DMS79 (cell line): ENCODE results near the gene RALA.
"Not testable (repeated sequence)": the region's sequence is repeated elsewhere in the genome, so short reads cannot be mapped to it uniquely, and the experiment has no call there.

Experiments used
- DNase-seq: peaks from one replicate; lab custom pipeline; 2025; lab: John Stamatoyannopoulos, UW

The RALA gene

DNA sequence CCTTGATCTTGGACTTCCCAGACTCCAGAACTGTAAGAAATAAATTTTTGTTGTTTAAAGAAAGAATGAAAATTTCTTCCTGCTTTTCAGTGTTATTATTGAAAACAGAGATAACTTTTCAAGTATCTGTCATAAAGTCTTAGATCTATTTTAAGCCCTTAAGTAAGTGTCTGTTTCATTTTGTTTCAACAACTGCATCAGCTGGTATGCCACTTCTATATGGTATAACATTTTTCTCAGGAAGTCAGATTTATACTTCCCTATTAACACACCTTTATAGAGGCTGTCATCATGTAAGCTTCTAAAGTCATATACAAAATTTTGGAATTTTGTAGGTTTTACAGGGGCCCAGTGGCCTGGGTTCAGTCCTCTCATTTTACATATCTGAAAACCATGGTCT is 24.4 kb downstream of the RALA start:
- no peak for DNase-seq

DNA sequence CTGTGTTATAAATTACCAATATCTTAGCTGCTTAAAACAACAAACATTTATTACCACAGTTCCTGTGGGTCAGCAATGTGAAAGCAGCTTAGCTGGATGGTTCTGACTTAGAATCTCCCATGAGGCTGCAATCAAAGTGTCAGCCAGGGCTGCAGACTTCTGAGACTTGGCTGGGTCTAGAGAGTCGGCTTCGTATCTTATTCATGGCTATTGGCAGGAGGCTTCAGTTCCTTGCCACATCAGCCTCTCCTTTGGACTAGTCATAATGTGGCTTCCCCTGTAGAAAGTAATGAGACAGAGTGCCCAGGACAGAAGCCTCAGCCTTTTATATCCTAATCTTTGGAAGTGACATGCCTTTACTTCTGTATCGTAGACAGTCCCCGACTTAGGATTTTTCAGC is 27.3 kb downstream of the RALA start:
- DNase-seq: no peak

DNA sequence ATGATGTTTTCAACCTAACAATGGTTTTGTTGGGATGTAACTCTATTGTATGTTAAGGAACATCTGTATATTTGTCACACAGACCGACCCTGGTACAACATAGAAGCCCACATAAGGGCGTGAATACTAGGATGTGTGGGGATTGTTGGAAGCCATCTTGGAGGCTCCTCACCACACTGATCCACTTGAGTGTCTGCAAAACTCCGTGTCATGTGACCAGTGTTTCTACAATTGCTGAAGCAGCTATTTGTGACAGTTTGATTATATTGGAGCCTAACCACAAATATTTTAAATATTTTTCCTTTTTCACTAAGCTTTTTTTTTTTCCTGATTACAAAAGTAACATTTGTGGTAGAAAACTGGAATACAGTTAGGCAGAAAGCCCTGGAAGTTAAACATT is 27.9 kb downstream of the RALA start:
- no peak for DNase-seq

DNA sequence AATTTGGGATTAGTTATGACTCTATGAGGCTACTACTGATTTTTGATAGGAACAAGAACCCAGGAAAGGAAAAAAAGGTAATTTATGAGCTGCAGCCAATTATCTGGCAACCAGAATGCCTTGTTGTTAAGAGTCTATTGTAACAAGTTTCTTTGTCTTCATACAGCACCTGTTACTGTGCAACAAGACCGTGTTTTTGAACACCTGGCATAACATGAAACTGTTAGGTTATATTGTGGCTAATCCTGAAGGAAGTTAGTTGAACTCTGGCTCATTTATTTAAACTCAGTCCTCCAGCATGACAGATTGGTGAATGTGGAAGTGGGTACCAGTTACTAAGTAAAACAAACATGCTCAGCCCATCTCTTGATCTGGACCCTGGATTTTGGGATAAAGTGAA is 33.0 kb downstream of the RALA start:
- DNase-seq: no peak

DNA sequence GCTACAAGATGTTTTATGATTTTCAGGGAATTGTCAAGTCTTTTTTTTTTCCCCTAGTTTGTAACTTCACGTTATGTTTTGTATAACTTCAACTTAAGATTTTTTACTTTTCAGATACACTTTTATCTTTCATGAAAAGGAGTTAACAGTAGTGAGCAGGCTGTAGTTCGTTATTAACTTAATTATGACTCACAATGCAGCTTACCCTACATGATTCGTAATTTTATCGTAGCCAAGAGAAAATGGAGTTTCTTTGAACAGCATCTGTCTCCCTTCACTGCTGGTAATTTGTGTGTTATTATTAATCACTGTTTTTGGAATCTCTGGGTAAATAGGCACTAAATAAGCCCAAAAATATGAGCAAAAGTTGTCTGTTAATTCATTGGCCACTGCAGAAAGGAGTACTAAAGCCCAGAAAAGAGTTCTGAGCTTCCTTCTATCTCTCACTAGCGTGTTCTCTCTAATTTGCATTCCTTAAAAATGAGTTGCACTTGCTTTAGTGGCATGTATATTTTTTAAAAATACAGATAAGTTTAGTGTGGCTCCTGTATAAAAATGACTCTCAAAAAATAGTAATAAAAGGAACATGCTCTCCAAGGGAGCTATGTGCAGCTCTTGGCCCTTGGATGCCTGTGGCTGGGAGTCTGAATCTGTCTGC is 36.1 kb downstream of the RALA start:
- no peak for DNase-seq

DNA sequence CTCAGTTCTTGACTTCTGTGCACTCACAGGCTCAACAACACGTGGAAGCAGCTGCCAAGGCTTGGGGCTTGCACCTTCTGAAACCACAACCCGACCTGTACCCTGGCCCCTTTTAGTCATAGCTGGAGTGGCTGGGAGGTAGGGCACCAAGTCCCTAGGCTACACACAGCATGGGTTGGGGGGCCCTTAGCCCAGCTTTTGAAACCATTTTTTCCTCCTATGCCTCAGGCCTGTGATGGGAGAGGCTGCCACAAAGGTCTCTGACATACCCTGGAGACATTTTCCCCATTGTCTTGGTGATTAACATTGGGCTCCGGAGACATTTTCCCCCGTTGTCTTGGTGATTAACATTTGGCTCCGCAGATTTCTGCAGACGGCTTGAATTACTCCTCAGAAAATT is 38.6 kb downstream of the RALA start:
- DNase-seq: no peak

DNA sequence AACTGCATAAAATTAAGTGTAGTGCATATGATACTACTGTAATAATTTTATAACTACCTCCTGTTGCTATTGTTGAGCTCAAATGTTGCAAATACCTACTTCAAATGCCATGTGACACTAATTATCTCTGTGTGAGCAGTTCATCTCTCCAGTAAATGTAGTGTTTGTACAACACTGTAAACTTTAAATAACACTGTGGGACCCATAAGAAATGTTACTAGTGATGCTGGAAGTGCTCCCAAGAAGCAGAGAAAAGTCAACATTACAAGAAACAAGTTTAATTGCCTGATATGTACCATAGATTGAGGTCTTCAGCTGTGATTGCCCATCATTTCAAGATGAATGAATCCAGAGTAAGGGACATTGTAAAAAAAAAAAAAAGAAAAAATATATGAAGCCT is 39.9 kb downstream of the RALA start:
- no peak for DNase-seq

DNA sequence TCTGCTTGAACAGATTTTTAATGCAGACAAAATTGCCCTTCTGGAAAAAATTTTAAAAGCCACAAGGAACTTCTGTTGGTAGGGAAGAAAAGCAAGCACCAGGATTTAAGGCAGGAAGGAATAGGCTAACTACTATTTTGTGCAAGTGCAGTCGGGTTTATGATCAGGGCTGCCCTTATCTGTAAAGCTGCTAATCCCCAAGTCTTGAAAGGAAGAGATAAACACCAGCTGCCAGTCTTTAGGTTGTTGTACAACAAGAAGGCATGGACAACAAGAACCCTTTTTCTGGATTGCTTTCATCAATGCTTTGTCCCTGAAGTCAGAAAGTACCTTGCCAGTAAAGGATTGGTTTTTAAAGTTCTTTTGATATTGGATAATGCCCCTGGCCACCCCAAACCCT is 40.7 kb downstream of the RALA start:
- DNase-seq: no peak

DNA sequence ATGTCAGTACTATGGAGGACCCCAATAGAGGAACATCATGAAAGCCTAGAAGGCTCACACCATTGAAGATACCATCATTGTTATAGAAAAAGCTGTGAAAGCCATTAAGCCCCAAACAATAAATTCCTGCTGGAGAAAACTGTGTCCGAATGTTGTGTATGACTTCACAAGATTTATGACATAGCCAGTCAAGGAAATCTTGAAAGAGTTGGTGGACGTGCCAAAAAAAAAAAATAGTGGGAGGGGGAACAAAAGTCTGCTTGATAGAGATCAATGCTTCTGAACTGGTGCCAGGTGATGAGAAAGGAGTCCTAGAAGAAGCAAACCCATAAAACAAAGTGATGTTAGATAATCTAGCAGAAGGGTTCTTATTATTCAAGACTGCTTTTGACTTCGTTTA is 41.2 kb downstream of the RALA start:
- no peak for DNase-seq

DNA sequence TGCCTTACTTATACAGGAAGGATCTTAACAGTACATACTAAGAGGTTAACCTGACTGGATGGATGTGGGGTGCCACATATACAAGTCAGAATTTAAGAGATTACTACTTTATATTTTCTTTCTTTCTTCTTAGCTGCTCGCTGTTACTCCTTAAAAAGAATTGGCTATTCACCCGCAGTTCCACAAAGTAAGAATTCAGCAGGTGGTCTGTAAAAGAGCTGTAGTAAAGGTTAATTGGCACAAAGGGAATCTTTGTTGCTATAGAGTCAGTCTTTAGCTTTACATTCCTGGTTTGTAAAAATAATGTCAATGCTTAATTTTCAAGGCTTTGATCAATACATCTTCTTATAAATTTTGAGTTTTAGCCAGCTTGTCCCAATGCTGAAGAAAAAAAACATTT is 43.2 kb downstream of the RALA start:
- DNase-seq: no peak

DNA sequence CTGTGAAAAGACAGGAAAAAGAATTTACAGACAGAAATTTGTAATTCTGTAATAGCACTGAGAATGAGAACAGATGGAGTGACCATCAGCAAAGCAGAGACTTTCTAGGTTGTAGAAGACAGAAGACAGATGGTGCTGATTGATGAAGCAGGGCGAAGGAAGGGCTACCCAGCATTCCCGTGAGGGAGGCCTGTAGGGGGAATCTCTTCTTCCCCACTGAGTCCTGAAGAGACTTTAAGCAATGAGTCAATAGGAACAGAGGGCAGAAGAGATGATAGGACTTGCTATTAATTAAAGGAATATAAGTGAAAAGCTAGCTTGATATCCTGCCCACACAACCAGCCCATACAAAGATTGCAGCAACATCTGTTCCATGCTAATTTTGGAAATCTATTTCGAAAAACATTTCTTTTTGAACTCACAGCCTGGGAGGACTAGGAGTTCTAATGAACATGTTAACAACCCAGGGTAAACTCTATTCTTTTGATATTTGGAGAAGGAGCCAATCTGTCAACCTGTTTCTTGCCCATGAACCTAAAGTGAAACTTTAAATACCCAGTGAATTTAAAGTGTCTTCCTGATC is 44.1 kb downstream of the RALA start:
- no peak for DNase-seq

DNA sequence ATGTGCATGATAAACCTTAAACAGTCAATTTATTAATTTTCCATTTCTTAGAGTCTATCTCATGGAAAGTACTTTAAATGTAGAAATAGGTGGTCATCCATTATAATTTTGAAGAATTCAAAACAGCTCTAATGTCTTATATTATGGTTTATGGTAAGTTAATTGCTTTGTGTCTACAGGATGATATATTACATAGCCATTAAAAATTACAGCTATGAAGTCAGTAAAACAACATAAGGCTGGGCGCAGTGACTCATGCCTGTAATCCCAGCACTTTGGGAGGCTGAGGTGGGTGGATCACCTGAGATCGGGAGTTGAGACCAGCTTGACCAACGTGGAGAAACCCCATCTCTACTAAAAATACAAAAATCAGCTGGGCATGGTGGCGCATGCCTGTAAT is 44.9 kb downstream of the RALA start:
- not testable (repeated sequence) for DNase-seq

DNA sequence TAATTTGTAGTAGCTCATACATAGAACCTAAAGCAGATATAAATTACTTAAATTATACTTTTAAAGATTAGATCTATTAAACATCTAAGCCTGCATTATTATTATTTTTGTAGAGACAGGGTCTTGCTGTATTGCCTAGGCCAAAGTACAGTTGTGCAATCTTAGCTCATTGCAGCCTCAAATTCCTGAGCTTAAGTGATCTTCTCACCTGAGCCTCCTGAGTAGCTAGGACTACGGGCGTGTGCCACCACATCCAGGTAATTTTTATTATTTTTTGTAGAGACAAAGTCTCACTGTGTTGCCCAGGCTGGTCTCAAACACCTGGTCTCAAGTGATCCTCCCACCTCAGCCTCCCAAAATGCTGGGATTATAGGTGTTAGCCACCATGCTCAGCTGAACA is 46.7 kb downstream of the RALA start:
- DNase-seq: no peak

DNA sequence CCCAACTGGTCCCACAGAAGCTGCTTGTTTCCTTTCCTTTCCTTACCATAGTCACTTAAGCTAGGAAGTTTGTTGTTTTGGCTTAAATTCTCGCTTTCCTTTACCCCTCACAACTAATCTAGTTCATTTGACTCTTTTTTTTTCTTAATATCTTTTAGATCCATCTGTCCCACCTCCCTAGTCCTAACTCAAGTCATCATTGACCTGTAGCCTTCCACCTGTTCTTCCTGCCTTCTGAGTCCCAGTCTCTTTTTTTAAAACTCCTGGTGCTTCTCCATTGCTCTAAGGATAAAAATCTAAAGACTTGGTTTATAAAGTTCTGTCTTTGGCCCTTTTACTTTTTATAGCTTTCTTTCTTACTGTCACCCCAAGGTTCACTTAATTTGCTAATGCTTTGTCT is 47.6 kb downstream of the RALA start:
- DNase-seq: no peak

DNA sequence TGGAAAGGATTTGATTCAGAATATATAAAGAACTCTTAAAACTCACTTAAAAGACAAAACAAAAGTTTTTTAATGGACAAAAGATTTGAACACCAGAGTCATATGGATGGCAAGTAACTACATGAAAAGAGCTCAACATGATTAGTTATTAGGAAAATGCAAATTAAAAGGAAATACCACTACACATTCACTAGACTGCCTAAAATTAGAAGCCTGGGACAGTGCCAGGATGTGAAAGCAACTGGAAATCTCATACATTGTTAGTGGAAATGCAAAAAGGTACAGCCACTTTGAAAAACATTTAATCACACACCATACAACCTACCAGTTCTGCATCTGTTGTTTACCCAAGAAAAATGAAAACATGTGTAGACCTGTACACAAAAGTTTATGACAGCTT is 48.8 kb downstream of the RALA start:
- DNase-seq: no peak

DNA sequence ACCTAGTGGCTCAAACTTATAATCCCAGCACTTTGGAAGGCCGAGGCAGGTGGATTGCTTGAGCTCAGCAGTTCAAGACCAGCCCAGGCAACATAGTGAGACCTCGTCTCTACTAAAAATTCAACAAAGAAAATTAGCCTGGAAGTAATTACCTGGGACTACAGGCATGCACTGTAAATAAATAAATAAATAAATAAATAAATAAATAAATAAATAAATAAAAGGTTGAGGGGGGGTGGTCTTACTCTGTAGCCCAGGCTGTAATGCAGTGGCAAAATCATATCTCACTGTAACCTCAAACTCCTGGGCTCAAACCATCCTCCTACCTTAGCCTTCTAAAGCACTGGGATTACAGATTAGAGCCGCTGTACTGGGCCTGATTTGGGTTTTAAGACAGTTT is 50.5 kb downstream of the RALA start:
- DNase-seq: no peak

DNA sequence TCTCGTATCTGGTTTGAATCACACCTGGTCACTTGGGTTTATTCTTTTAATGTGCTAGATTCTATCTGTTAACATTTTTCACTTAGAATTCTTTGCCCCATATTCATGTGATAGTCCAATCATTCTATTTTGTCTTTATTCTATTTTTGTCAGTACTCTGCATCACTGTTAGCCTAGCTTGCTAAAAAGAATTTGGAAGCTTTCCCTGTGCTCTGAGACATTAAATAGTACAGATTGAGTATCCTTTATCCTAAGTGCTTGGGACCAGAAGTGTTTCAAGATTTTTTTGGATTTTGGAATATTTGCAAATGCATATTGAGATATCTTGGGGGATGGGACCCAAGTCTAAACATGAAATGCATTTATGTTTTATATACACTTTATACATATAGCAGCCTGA is 51.0 kb downstream of the RALA start:
- no peak for DNase-seq

DNA sequence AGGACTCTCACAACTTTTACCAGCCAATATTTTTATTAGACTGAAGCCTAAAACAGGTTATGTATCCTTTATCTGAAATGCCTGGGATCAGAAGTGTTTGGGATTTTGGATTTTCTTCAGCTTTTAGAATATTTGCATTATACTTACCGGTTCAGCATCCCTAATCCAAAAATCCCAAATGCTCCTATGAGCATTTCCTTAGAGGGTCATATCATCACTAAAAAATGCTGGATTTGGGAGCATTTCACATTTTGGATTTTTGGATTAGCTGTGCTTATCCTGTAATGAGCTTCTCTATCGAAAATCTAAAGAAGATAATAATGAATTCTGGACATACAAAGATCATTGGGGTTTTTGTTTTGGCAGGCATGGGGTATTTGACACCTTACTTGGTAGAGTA is 53.0 kb downstream of the RALA start:
- DNase-seq: no peak

DNA sequence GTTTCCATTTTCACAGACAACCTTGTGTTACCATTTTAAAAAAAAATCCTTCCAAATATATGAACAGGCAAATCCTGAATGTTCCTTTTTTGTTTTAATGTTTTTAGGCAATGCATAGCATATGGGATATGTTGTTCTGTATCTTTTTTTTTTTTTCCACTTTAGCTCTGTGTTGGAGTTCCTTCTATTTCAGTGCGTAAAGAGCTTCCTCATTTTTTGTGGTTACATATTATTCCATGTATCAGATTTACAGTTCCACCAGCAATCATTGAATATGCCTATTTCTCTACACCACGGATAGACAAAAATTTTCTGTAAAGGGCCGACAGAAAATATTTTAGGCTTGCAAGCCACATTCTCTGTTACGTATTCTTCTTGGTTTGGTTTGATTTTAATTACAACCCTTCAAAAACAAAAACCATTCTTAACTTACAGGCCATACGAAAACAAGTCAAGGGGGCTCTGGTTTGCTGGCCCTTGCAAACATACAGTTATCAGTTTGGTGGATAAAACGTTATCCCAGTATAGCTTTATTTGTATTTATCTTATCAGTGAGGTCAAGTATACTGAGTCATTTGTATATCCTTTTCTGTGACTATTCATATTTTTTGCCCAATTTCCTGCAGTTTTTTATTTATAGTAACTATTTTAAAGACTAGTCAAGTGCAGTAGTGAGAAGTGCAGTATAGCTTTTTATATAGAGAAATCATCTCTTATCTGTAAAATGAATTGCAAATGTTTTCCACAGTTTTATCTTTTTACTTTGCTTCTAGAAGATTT is 55.7 kb downstream of the RALA start:
- DNase-seq: no peak

DNA sequence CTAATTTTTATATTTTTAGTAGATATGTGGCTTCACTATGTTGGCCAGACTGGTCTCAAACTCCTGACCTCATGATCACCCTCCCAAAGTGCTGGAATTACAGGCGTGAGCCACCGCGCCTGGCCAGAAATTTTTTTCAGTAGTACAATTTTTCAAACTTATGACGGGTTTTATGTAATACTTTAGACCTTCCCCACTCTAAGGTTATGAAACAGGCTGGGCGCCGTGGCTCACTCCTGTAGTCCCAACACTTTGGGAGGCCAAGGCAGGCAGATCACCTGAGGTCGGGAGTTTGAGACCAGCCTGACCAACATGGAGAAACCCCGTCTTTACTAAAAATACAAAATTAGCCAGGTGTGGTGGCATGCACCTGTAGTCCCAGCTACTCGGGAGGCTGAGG is 56.5 kb downstream of the RALA start:
- DNase-seq: not testable (repeated sequence)

DNA sequence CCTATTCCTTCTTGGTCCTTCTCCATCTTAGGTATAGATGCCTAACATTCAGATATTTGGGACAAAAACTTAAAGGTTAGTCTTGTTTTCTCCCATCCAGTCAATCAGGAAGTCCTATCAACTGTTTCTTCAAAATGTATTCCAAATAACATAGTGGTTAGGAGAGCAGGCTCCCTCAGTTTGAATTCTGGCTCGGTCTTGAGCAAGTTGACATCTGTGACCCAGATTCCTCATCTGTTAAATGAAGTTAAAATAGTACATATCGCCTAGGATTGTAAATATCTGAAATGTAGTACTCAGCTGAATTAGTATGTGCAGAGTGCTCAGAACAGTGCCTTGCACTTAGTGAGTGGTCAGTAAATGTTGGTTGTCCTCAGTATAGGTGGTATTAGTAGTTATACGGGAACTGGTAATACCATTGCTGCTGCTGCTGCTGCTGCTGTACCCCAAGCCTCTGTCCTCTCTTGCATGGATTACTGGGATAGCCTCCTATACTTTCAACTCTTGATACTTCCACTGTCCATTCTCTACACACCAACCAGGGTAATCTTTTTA is 58.6 kb downstream of the RALA start:
- DNase-seq: no peak

DNA sequence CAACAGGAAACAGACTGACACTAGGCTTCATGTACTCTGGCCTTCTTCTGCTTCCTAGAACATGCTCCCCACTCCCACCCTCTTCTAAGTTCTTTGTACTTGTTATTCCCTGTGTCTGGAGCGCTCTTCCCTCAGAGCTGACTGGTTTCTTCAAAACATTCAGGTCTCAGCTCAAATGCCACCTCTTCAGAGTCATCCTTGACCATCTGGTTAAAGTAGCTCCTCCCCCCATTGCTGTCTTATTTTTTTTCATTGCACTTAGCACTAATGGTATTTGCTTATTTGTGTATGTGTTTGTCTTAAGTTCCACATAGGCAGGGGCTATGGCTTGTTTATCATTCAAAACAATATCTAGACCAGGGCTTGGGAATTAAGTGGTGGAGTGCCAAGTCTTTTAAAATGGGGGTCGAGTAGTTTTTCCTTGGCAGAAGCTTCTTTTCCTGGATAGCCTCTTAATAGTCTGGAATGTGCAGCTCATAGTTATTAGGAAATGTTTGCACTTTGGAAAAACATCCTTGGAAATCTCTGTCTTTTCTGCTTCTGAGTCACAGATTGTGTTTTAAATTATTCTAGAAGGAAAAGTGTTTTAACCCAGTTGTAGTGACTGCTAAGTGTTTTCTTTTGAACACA is 60.0 kb downstream of the RALA start:
- no peak for DNase-seq
